MM.1S (cell line): Measurements from ENCODE around the gene MYLK.

Experiments
- DNase-seq: peaks from one replicate; pipeline ENCODE4 v3.0.0-alpha.2; 2015
- H2AFZ ChIP-seq: fragments of 300-600 bp; sonication (generic); 2 replicates; pipeline ENCODE4 v1.6.0; 2016; ENCODE audit warnings: antibody characterized with exemption, low read length
- H3F3A ChIP-seq: fragments of 300-600 bp; sonication (generic); 2 replicates; pipeline ENCODE4 v1.6.1; 2016; ENCODE audit warnings: mild to moderate bottlenecking, antibody characterized with exemption, low read length, moderate library complexity, mixed read lengths; ENCODE audit not compliant: insufficient read depth
- H3K27ac ChIP-seq: fragments of 300-600 bp; sonication (generic); 2 replicates; pipeline ENCODE4 v1.5.1; 2016; ENCODE audit warnings: mild to moderate bottlenecking, low read length
- H3K27me3 ChIP-seq: fragments of 300-600 bp; sonication (generic); replicated peaks from 2 replicates; pipeline ENCODE4 v1.6.0; 2016; ENCODE audit warnings: low read length; ENCODE audit not compliant: insufficient read depth
- H3K36me3 ChIP-seq: fragments of 300-600 bp; sonication (generic); replicated peaks from 2 replicates; pipeline ENCODE4 v1.6.1; 2016; ENCODE audit warnings: mild to moderate bottlenecking, low read length, mixed read lengths; ENCODE audit not compliant: insufficient read depth
- H3K4me1 ChIP-seq: fragments of 300-600 bp; sonication (generic); 2 replicates; pipeline ENCODE4 v1.6.1; 2016; ENCODE audit warnings: low read length, mixed read lengths
- H3K4me2 ChIP-seq: fragments of 300-600 bp; sonication (generic); 2 replicates; pipeline ENCODE4 v1.6.0; 2016; ENCODE audit warnings: low read depth, low read length
- H3K4me3 ChIP-seq: fragments of 300-600 bp; sonication (generic); 2 replicates; pipeline ENCODE4 v1.5.1; 2016; ENCODE audit warnings: low read length, mixed read lengths
- H3K79me2 ChIP-seq: fragments of 300-600 bp; sonication (generic); 2 replicates; pipeline ENCODE4 v1.6.1; 2016; ENCODE audit warnings: mixed run types, low read length, mixed read lengths
- H3K9ac ChIP-seq: fragments of 300-600 bp; sonication (generic); 2 replicates; pipeline ENCODE4 v1.6.1; 2016; ENCODE audit warnings: low read length, mixed read lengths
- H3K9me2 ChIP-seq: fragments of 300-600 bp; sonication (generic); replicated peaks from 2 replicates; pipeline ENCODE4 v1.6.1; 2016; ENCODE audit warnings: mild to moderate bottlenecking, low read length, mixed read lengths; ENCODE audit not compliant: insufficient read depth
- H3K9me3 ChIP-seq: fragments of 300-600 bp; sonication (generic); replicated peaks from 2 replicates; pipeline ENCODE4 v1.6.1; 2016; ENCODE audit warnings: mild to moderate bottlenecking, low read length, mixed read lengths; ENCODE audit not compliant: insufficient read depth
- H4K20me1 ChIP-seq: fragments of 300-600 bp; sonication (generic); 2 replicates; pipeline ENCODE4 v1.6.1; 2016; ENCODE audit warnings: mild to moderate bottlenecking, low read length, moderate library complexity, mixed read lengths; ENCODE audit not compliant: insufficient read depth
- CTCF ChIP-seq: fragments of 300-600 bp; sonication (generic); IDR thresholded peaks from 2 replicates; pipeline ENCODE4 v1.5.1; 2016; ENCODE audit warnings: antibody characterized with exemption, low read length, mixed read lengths
- EZH2 ChIP-seq: fragments of 300-600 bp; sonication (generic); optimal IDR thresholded peaks from 2 replicates; pipeline ENCODE3; 2017; ENCODE audit warnings: low read depth, mild to moderate bottlenecking, antibody characterized with exemption, low read length, mixed read lengths
- EZH2phosphoT487 ChIP-seq: fragments of 300-600 bp; sonication (generic); IDR thresholded peaks from 2 replicates; pipeline ENCODE4 v1.6.1; 2018; ENCODE audit warnings: antibody characterized with exemption, low read length

MYLK gene

GRCh38 chr3:123807820-123808219, 76.3 kb downstream of the MYLK start:
- Histone ChIP-seq H3K79me2 (no peaks in the 10 kb centered on the region), H3K9ac (no peak overlapping the region), H3K36me3 (no peaks in the 10 kb centered on the region), H3K4me2 (no peak overlapping the region), H3F3A (no peaks in the 10 kb centered on the region), H4K20me1 (no peaks in the 10 kb centered on the region), H3K27ac (no peak overlapping the region), H2AFZ (no peak overlapping the region), H3K9me2 (no peaks in the 10 kb centered on the region), H3K4me1 (no peaks in the 10 kb centered on the region), H3K4me3 (no peak overlapping the region), H3K9me3 (no peaks in the 10 kb centered on the region), H3K27me3 (no peaks in the 10 kb centered on the region)
- DNase-seq, result no peak
- TF ChIP-seq EZH2phosphoT487 (no peak), CTCF (no peak), EZH2 (no peak)

- Histone ChIP-seq H3K4me3 (no peak overlapping the region), H3K36me3 (no peaks in the 10 kb centered on the region), H3K4me2 (no peak overlapping the region), H4K20me1 (no peaks in the 10 kb centered on the region), H3K9ac (no peak overlapping the region), H3F3A (no peaks in the 10 kb centered on the region), H3K79me2 (no peaks in the 10 kb centered on the region), H3K27me3 (no peaks in the 10 kb centered on the region), H3K27ac (no peak overlapping the region), H3K9me3 (no peaks in the 10 kb centered on the region), H3K9me2 (no peaks in the 10 kb centered on the region), H2AFZ (no peak overlapping the region), H3K4me1 (no peaks in the 10 kb centered on the region)
- no peak for TF ChIP-seq CTCF
- no peak for TF ChIP-seq EZH2phosphoT487
- TF ChIP-seq EZH2, result no peak
- DNase-seq, result no peak
These were observed 78.6 kb downstream of the MYLK start for GRCh38 chr3:123805504-123805903.

- Histone ChIP-seq H3K27ac (no peak overlapping the region), H3K4me1 (no peaks in the 10 kb centered on the region), H3K79me2 (no peaks in the 10 kb centered on the region), H3K27me3 (no peaks in the 10 kb centered on the region), H3K36me3 (no peaks in the 10 kb centered on the region), H4K20me1 (no peaks in the 10 kb centered on the region), H3K4me3 (no peak overlapping the region), H3K9ac (no peak overlapping the region), H2AFZ (no peak overlapping the region), H3K4me2 (no peak overlapping the region), H3K9me3 (no peaks in the 10 kb centered on the region), H3F3A (no peaks in the 10 kb centered on the region), H3K9me2 (no peaks in the 10 kb centered on the region)
- no peak for DNase-seq
- TF ChIP-seq EZH2phosphoT487, result no peak
- TF ChIP-seq CTCF, result no peak
- no peak for TF ChIP-seq EZH2
These were observed 79.0 kb downstream of the MYLK start for GRCh38 chr3:123805101-123805500.
